ENCODE results near the gene ACCS. TPM values are rescaled to one million over a fixed set of nuclear protein-coding genes. Genes with fewer than 3 reads are reported as not detected.

ACCS gene
- total and polyA plus RNA-seq, 2 of the 4 experiments (the other 2 are of a cell fraction), result 1.8 to 7.3 TPM

- no TSS peak for BruUV-seq (replicated peaks)
- ATAC-seq (ENCODE audit: low read depth), result no peak
Measured at GRCh38 chr11:44028816-44029506, 37.1 kb upstream of the ACCS start.

More at GRCh38 chr11:44028816-44029506, 37.1 kb upstream of the ACCS start:
- H3K27me3 ChIP-seq (ENCODE audit: control insufficient read depth, insufficient read depth, low read length), result peaks cover 11% of the 10 kb centered on the region
- no peak overlapping the region for H4K5ac ChIP-seq (ENCODE audit: low read depth, low read length)
- H2BK5ac ChIP-seq (ENCODE audit: low read depth, low read length, poor library complexity, severe bottlenecking), result no peak overlapping the region
- H3K18ac ChIP-seq (ENCODE audit: low read depth, low read length), result no peak overlapping the region
- H3K14ac ChIP-seq (replicated peaks; ENCODE audit: low read depth, low read length), result no peak overlapping the region
- TF ChIP-seq CEBPB (IDR thresholded peaks at IDR 0.05; ENCODE audit: low read depth, low read length) (no peak), MXI1 (IDR thresholded peaks at IDR 0.05; ENCODE audit: borderline replicate concordance, low read depth, low read length) (no peak), RAD21 (IDR thresholded peaks at IDR 0.05; ENCODE audit: low read length) (no peak), ELK1 (IDR thresholded peaks at IDR 0.05; ENCODE audit: borderline replicate concordance, low read depth, low read length) (no peak)
- H3K23ac ChIP-seq (ENCODE audit: low read depth, low read length), result no peak overlapping the region
- no peaks in the 10 kb centered on the region; the same call in 1 of the 2 replicates for H3K9me3 ChIP-seq (ENCODE audit: control insufficient read depth, insufficient read depth, low read length)
- no peak overlapping the region for H2BK20ac ChIP-seq (ENCODE audit: low read depth, low read length)
- H3K36me3 ChIP-seq (ENCODE audit: control insufficient read depth, insufficient read depth, low read length), result no peaks in the 10 kb centered on the region
- no peak overlapping the region for H3K56ac ChIP-seq (ENCODE audit: extremely low read depth, insufficient read depth, low read length)
- no peaks in the 10 kb centered on the region for H3K79me1 ChIP-seq (ENCODE audit: low read depth in 1 of 2, low read length in 2 of 2)
- H2AK5ac ChIP-seq (ENCODE audit: low read depth, low read length), result no peak overlapping the region
- no peak overlapping the region for H4K8ac ChIP-seq (ENCODE audit: low read depth in 2 of 2, low read length in 2 of 2)
- WGBS, 2 experiments (ENCODE audit: extremely low coverage in 2 of 2, insufficient read length in 1 of 2), result 60% methylated on average over 1 of the region's 3 CpGs; no CpG with 5 or more reads in 1 of the 2 experiments
- no peak overlapping the region for H3K9ac ChIP-seq (ENCODE audit: low read depth, low read length)
- DNase-seq, result no peak
- H2AK9ac ChIP-seq (replicated peaks; ENCODE audit: low read depth, low read length, poor library complexity), result no peak overlapping the region
- no peak overlapping the region for H3K27ac ChIP-seq (ENCODE audit: insufficient read depth, low read length)
- no peaks in the 10 kb centered on the region; the same call in 1 of the 2 replicates for H4K20me1 ChIP-seq (ENCODE audit: insufficient read depth, low read length)
- H3K9me1 ChIP-seq (ENCODE audit: insufficient read depth, low read length), result peaks cover 2% of the 10 kb centered on the region; the same call in 1 of the 2 replicates
- POLR2A ChIA-PET (ENCODE audit: unreplicated experiment), result no interaction called here
- no peak overlapping the region for H2BK15ac ChIP-seq (ENCODE audit: low read depth, low read length)
- peaks cover 5% of the 10 kb centered on the region; the same call in 1 of the 2 replicates for H3K4me1 ChIP-seq (ENCODE audit: control insufficient read depth, insufficient read depth, low read length)
- H3K4me2 ChIP-seq (ENCODE audit: low read depth, low read length), result no peak overlapping the region
- H2AFZ ChIP-seq (replicated peaks; ENCODE audit: low read length, poor library complexity), result no peak overlapping the region
- no peak overlapping the region for H3K4ac ChIP-seq (ENCODE audit: low read depth, low read length)
- H3K4me3 ChIP-seq (ENCODE audit: insufficient read depth, low read depth, low read length), result no peak overlapping the region
- H2BK120ac ChIP-seq (ENCODE audit: low read depth, low read length), result no peak overlapping the region
- CTCF ChIA-PET, result no interaction called here
- in situ Hi-C loops (cut with MboI; ENCODE audit: low sequenced_read_pairs) (no loop called here), dilution Hi-C loops (cut with HindIII; ENCODE audit: low sequenced_read_pairs, unreplicated experiment) (loop anchor here (25.0 kb wide), 1 partner anchor 117 kb away; no protein-coding TSS in a partner anchor), intact Hi-C loops (cut with micrococcal nuclease) (no loop called here)
- H4K91ac ChIP-seq (ENCODE audit: insufficient read depth, low read depth, low read length), result no peak overlapping the region

All from IMR-90 (cell line).